ENCODE data around the gene SCRT2. TPM values are rescaled to one million over a fixed set of nuclear protein-coding genes. Genes with fewer than 3 reads are reported as not detected.
A peak's percentile ranks its signal among the peaks of the same experiment; 100 is the strongest.
"Not testable (repeated sequence)": the region's sequence is repeated elsewhere in the genome, so short reads cannot be mapped to it uniquely, and the experiment has no call there.

SCRT2 gene
- total RNA-seq, 1 donor from 2014 or later, result not detected

- peak; percentile 58 to 91 for DNase-seq (ENCODE audit: low spot score in 2 of 2, unreplicated experiment in 2 of 2)
- Mint-ChIP-seq H3K4me1 (peaks cover 4% of the 10 kb centered on the region), H3K27ac (no peak overlapping the region), H3K27me3 (ENCODE audit: low read depth) (no peaks in the 10 kb centered on the region), H3K9me3 (no peaks in the 10 kb centered on the region), H3K4me3 (no peak overlapping the region), H3K36me3 (peaks cover 28% of the 10 kb centered on the region)
- TF ChIP-seq, protein P1, sequence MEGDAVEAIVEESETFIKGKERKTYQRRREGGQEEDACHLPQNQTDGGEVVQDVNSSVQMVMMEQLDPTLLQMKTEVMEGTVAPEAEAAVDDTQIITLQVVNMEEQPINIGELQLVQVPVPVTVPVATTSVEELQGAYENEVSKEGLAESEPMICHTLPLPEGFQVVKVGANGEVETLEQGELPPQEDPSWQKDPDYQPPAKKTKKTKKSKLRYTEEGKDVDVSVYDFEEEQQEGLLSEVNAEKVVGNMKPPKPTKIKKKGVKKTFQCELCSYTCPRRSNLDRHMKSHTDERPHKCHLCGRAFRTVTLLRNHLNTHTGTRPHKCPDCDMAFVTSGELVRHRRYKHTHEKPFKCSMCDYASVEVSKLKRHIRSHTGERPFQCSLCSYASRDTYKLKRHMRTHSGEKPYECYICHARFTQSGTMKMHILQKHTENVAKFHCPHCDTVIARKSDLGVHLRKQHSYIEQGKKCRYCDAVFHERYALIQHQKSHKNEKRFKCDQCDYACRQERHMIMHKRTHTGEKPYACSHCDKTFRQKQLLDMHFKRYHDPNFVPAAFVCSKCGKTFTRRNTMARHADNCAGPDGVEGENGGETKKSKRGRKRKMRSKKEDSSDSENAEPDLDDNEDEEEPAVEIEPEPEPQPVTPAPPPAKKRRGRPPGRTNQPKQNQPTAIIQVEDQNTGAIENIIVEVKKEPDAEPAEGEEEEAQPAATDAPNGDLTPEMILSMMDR (IDR thresholded peaks at IDR 0.05; ENCODE audit: unreplicated experiment), result peak; percentile 90
These were observed 30.1 kb downstream of the SCRT2 start for GRCh38 chr20:645318-646106.

DNA sequence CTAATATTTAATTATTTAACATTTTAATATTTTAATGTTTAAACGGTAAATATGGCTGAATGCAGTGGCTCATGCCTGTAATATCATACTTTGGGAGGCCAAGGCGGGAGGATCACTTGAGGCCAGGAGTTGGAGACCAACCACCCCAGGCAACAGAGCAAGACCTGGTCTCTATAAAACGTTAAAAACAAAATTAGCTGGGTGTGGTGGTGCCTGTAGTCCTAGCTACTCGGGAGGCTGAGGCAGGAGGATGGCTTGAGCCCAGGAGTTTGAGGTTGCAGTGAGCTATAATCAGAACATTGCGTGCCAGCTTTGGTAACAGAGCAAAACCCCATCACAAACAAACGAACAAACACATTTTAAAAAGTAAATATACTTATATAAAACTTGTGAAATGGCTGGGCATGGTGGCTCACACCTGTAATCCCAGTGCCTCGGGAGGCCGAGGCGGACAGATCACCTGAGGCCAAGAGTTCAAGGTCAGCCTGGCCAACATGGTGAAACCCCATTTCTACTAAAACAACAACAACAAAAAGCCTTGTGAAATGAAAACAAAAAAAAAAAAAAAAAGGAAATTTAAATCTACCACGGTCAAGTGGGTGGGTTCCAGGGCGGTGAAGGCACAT, 30.8 kb downstream of the SCRT2 start:
- Mint-ChIP-seq H3K36me3 (peaks cover 23% of the 10 kb centered on the region), H3K4me1 (peaks cover 4% of the 10 kb centered on the region), H3K27ac (no peak overlapping the region), H3K9me3 (no peaks in the 10 kb centered on the region), H3K4me3 (no peak overlapping the region), H3K27me3 (ENCODE audit: low read depth) (no peaks in the 10 kb centered on the region)
- TF ChIP-seq, protein P1 (IDR thresholded peaks at IDR 0.05; ENCODE audit: unreplicated experiment), result no peak
- no peak for DNase-seq (ENCODE audit: low spot score in 2 of 2, unreplicated experiment in 2 of 2)

DNA sequence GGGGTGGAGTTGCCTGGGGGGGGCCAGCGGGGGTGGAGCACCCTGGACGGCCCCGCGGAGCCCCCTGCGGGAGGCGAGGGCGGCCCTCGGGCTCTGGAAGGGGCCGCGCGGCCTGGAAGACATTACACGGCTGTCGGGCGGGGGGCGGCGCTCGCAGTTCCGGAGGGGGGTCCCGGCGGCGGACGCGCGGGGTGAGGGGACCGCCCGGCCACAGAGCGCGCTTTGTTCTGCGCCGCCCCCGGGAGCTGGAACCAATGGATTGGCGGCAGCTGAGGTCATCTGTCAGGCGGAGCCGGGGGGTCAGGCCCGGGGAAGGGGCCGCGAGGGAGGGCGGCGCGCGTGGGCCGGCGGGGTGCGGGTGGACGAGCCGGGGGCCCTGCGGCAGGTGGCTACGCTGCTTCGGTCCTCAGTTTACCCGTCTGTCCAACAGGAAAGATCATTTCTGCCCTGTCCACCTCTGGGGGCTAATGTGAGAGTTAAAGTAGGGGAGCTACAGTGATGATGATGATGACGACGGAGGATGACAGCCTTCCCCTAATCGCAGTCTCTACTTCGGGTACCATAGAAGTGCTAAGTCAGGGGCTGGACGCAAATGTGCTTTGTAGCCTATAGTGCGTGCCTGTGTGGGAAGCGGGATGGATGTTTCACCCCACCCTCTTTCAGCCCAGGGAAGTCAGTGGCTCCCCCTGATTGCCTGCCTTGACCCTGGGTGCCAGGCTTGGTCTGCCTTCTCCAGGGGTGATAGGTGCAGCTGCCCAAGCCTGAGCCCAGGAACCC, 33.0 kb downstream of the SCRT2 start:
- TF ChIP-seq, protein P1 (IDR thresholded peaks at IDR 0.05; ENCODE audit: unreplicated experiment), result no peak
- no peak overlapping the region for H3K27ac Mint-ChIP-seq
- peaks cover 4% of the 10 kb centered on the region for H3K4me1 Mint-ChIP-seq
- no peaks in the 10 kb centered on the region for H3K27me3 Mint-ChIP-seq (ENCODE audit: low read depth)
- peak overlapping the region; percentile 53 for H3K4me3 Mint-ChIP-seq
- DNase-seq (ENCODE audit: low spot score in 2 of 2, unreplicated experiment in 2 of 2), result no peak
- no peaks in the 10 kb centered on the region for H3K9me3 Mint-ChIP-seq
- H3K36me3 Mint-ChIP-seq, result peaks cover 5% of the 10 kb centered on the region

GRCh38 chr20:642013-642397, 33.6 kb downstream of the SCRT2 start:
- H3K4me1 Mint-ChIP-seq; H3K27ac Mint-ChIP-seq; H3K27me3 Mint-ChIP-seq (ENCODE audit: low read depth); DNase-seq (ENCODE audit: low spot score in 2 of 2, unreplicated experiment in 2 of 2); H3K4me3 Mint-ChIP-seq; H3K36me3 Mint-ChIP-seq; H3K9me3 Mint-ChIP-seq: not testable (repeated sequence)

- Mint-ChIP-seq H3K9me3 (no peaks in the 10 kb centered on the region), H3K4me3 (peak overlapping the region; percentile 62), H3K27ac (peak overlapping the region; percentile 85), H3K4me1 (peaks cover 4% of the 10 kb centered on the region), H3K27me3 (ENCODE audit: low read depth) (no peaks in the 10 kb centered on the region), H3K36me3 (no peaks in the 10 kb centered on the region)
- TF ChIP-seq, protein P1 (IDR thresholded peaks at IDR 0.05; ENCODE audit: unreplicated experiment), result no peak
- no peak for DNase-seq (ENCODE audit: low spot score in 2 of 2, unreplicated experiment in 2 of 2)
These were observed 34.1 kb downstream of the SCRT2 start for GRCh38 chr20:641516-641875.

Measured in mesothelial cell of epicardium (in vitro differentiated cells).